Adrenal gland (tissue), 5 donors: ENCODE measurements around the gene CUL4B.

Experiments
- CTCF ChIP-seq, 6 experiments: fragments of 450-650 bp in 4 of 6; fragments of 200-600 bp in 2 of 6; sonication (generic) in 1 of 6; IDR thresholded peaks; 1 replicate in 5 of 6; 2 replicates in 1 of 6; pipeline versions ENCODE4 v1.5.1 to v1.8.0; 2016 to 2021; ENCODE audit warnings: antibody characterized with exemption in 6 of 6, mild to moderate bottlenecking in 2 of 6, moderate library complexity in 1 of 6
- POLR2A ChIP-seq, 2 donors: fragments of 450-650 bp; IDR thresholded peaks; one replicate each; pipeline ENCODE4 v1.6.1; 2017; ENCODE audit warnings: antibody characterized with exemption in 2 of 2, mild to moderate bottlenecking in 2 of 2, moderate library complexity in 1 of 2
- donor health status: DM: no; HTN: no; CAD: no.

- TF ChIP-seq POLR2A (IDR thresholded peaks at IDR 0.05) (no peak), CTCF (IDR thresholded peaks at IDR 0.05) (no peak)
Measured at GRCh38 chrX:120499301-120500072, 61.3 kb downstream of the CUL4B start.
